Astrocyte (in vitro differentiated cells and primary cell): ENCODE measurements around the gene CIDEC. TPM values are rescaled to one million over a fixed set of nuclear protein-coding genes. Genes with fewer than 3 reads are reported as not detected.
"Not testable (repeated sequence)": the region's sequence is repeated elsewhere in the genome, so short reads cannot be mapped to it uniquely, and the experiment has no call there.

Source experiments
- DNase-seq: peaks from one replicate; pipeline ENCODE4 v3.0.0-alpha.2; 2010; ENCODE audit warnings: low read depth
- FAIRE-seq: peaks from 2 replicates; lab custom pipeline; 2011; peaks lifted over from hg19 to GRCh38; lab: Jason Lieb, UNC
- H2AFZ ChIP-seq: 2 replicates; pipeline ENCODE4 v1.6.0; 2012; ENCODE audit warnings: low read depth, low read length, inconsistent platforms
- H3K27ac ChIP-seq: 2 replicates; pipeline ENCODE4 v1.5.1; 2011; ENCODE audit warnings: low read depth, low read length, inconsistent platforms
- H3K27me3 ChIP-seq: 2 replicates; pipeline ENCODE4 v1.6.0; 2011; ENCODE audit warnings: low read length, inconsistent platforms; ENCODE audit not compliant: insufficient read depth
- H3K36me3 ChIP-seq: 2 replicates; pipeline ENCODE4 v1.5.1; 2011; ENCODE audit warnings: low read length, inconsistent platforms; ENCODE audit not compliant: insufficient read depth
- H3K4me1 ChIP-seq: 2 replicates; pipeline ENCODE4 v1.5.1; 2011; ENCODE audit warnings: low read length, inconsistent platforms; ENCODE audit not compliant: insufficient read depth
- H3K4me2 ChIP-seq: 2 replicates; pipeline ENCODE4 v1.6.0; 2012; ENCODE audit warnings: low read length, inconsistent platforms
- H3K4me3 ChIP-seq: 2 replicates; pipeline ENCODE4 v1.5.1; 2011; ENCODE audit warnings: low read depth, mild to moderate bottlenecking, low read length, inconsistent platforms; ENCODE audit not compliant: insufficient read depth
- H3K79me2 ChIP-seq: 2 replicates; pipeline ENCODE4 v1.6.0; 2012; ENCODE audit warnings: mild to moderate bottlenecking, low read length, inconsistent platforms; ENCODE audit not compliant: insufficient read depth
- H3K9ac ChIP-seq: 2 replicates; pipeline ENCODE4 v1.6.0; 2012; ENCODE audit warnings: mild to moderate bottlenecking, low read length, inconsistent platforms
- H3K9me3 ChIP-seq: 2 replicates; pipeline ENCODE4 v1.5.1; 2012; ENCODE audit warnings: low read depth, mild to moderate bottlenecking, low read length, inconsistent platforms; ENCODE audit not compliant: insufficient read depth
- H4K20me1 ChIP-seq: 2 replicates; pipeline ENCODE4 v1.6.0; 2012; ENCODE audit warnings: low read length, inconsistent platforms; ENCODE audit not compliant: insufficient read depth
- H3K27ac Mint-ChIP-seq: one replicate; pipeline ENCODE4 v1.8.0; 2021; ENCODE audit warnings: mild to moderate bottlenecking, mixed read lengths; ENCODE audit not compliant: unreplicated experiment
- H3K27me3 Mint-ChIP-seq: one replicate; pipeline ENCODE4 v1.8.0; 2021; ENCODE audit warnings: low read depth, mixed read lengths; ENCODE audit not compliant: unreplicated experiment
- H3K36me3 Mint-ChIP-seq: one replicate; pipeline ENCODE4 v1.8.0; 2021; ENCODE audit warnings: low read depth, mixed read lengths; ENCODE audit not compliant: unreplicated experiment
- H3K4me1 Mint-ChIP-seq: one replicate; pipeline ENCODE4 v1.8.0; 2021; ENCODE audit warnings: low read depth, mixed read lengths; ENCODE audit not compliant: unreplicated experiment
- H3K4me3 Mint-ChIP-seq: one replicate; pipeline ENCODE4 v1.8.0; 2021; ENCODE audit warnings: mild to moderate bottlenecking, moderate library complexity, mixed read lengths; ENCODE audit not compliant: unreplicated experiment
- H3K9me3 Mint-ChIP-seq: one replicate; pipeline ENCODE4 v1.8.0; 2021; ENCODE audit warnings: mild to moderate bottlenecking, mixed read lengths; ENCODE audit not compliant: unreplicated experiment
- EZH2 ChIP-seq: IDR thresholded peaks from 2 replicates; pipeline ENCODE4 v1.6.1; 2012; ENCODE audit warnings: mild to moderate bottlenecking, low read length, inconsistent platforms; ENCODE audit not compliant: insufficient read depth
- total RNA-seq: library from RNA; stranded (reverse); gene quantifications from 2 replicates; pipeline ENCODE4 v1.2.1, GENCODE V29; 2021
- TF ChIP-seq, protein P1 (sequence below): IDR thresholded peaks from 2 replicates; pipeline ENCODE4 v1.5.1; 2011; ENCODE audit warnings: low read depth, mild to moderate bottlenecking, inconsistent platforms, low read length, moderate library complexity; ENCODE audit not compliant: insufficient read depth

CIDEC gene
- total RNA-seq, 1 donor from 2014 or later: not detected

DNA sequence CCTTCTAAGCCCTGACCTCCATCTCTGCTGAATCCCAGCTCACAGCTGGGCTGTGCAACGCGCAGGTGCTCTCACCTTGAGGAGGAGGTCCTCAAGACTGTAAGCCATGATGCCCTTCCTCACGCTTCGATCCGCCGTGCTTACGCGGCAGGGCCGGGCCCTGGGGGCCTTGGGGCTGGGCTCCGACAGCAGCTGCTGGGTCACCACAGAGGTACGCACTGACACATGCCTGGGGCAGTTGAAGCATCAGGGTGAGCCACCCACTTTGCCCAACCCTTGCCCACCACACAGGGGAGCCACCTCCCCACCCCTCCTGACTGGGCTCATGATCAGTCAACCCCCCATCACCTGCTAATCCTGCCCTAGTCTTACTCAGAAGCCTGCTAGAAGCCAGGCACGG is 3.1 kb downstream of the CIDEC start:
- no peaks in the 10 kb centered on the region for H3K36me3 ChIP-seq
- Mint-ChIP-seq H3K4me3 (no peak overlapping the region), H3K4me1 (no peaks in the 10 kb centered on the region), H3K27me3 (peaks cover 5% of the 10 kb centered on the region), H3K9me3 (no peaks in the 10 kb centered on the region), H3K27ac (no peak overlapping the region), H3K36me3 (no peaks in the 10 kb centered on the region)
- no peak overlapping the region for H3K27ac ChIP-seq
- no peaks in the 10 kb centered on the region for H3K9me3 ChIP-seq
- H3K4me1 ChIP-seq: peaks cover under 1% of the 10 kb centered on the region
- no peaks in the 10 kb centered on the region for H3K79me2 ChIP-seq
- H3K9ac ChIP-seq: no peak overlapping the region
- no peaks in the 10 kb centered on the region for H3K27me3 ChIP-seq
- no peak overlapping the region for H3K4me2 ChIP-seq
- no peaks in the 10 kb centered on the region for H4K20me1 ChIP-seq
- no peak overlapping the region for H3K4me3 ChIP-seq
- FAIRE-seq: no peak
- H2AFZ ChIP-seq: no peak overlapping the region
- TF ChIP-seq EZH2: no peak
- TF ChIP-seq, protein P1, sequence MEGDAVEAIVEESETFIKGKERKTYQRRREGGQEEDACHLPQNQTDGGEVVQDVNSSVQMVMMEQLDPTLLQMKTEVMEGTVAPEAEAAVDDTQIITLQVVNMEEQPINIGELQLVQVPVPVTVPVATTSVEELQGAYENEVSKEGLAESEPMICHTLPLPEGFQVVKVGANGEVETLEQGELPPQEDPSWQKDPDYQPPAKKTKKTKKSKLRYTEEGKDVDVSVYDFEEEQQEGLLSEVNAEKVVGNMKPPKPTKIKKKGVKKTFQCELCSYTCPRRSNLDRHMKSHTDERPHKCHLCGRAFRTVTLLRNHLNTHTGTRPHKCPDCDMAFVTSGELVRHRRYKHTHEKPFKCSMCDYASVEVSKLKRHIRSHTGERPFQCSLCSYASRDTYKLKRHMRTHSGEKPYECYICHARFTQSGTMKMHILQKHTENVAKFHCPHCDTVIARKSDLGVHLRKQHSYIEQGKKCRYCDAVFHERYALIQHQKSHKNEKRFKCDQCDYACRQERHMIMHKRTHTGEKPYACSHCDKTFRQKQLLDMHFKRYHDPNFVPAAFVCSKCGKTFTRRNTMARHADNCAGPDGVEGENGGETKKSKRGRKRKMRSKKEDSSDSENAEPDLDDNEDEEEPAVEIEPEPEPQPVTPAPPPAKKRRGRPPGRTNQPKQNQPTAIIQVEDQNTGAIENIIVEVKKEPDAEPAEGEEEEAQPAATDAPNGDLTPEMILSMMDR: no peak
- DNase-seq: no peak

DNA sequence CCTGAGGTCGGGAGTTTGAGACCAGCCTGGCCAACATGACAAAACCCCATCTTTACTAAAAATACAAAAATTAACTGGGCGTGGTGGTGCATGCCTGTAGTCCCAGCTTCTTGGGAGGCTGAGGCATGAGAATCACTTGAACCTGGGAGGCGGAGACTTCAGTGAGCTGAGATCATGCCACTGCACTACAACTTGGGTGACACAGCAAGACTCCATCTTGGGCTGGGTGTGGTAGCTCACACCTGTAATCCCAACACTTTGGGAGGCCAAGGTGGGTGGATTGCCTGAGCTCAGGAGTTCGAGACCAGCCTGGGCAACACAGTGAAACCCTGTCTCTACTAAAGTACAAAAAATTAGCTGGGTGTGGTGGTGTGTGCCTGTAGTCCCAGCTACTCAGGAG is 3.8 kb downstream of the CIDEC start:
- not testable (repeated sequence) for FAIRE-seq, H2AFZ ChIP-seq, H3K79me2 ChIP-seq, H3K36me3 ChIP-seq, H3K9ac ChIP-seq, H3K4me1 Mint-ChIP-seq, H3K4me2 ChIP-seq, H3K9me3 ChIP-seq, H3K4me1 ChIP-seq, H3K4me3 ChIP-seq, H3K9me3 Mint-ChIP-seq, H3K27me3 ChIP-seq, H3K27ac Mint-ChIP-seq, H3K27ac ChIP-seq, H3K27me3 Mint-ChIP-seq, H3K4me3 Mint-ChIP-seq, DNase-seq, H3K36me3 Mint-ChIP-seq, H4K20me1 ChIP-seq

DNA sequence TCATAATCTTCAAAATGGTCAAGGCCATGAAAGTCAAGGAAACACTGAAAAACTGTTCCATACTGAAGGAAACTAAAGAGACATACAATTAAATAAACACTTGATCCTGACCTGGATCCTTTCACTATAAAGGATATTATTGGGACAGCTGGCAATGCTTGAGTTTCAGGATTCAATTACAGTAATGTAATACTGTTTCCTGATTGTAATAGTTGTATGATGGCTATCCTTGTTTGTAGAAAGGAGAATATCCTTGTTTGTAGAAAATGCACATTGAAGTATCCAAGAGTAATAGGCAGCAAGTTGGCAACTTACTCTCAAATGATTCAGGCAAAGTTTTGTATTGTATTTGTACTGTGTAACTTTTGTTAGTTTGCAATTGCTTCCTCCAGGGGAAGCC is 4.6 kb downstream of the CIDEC start:
- H3K36me3 Mint-ChIP-seq: no peaks in the 10 kb centered on the region
- H3K4me1 Mint-ChIP-seq: no peaks in the 10 kb centered on the region
- H3K4me3 ChIP-seq: no peak overlapping the region
- H3K27ac Mint-ChIP-seq: no peak overlapping the region
- no peak overlapping the region for H3K4me2 ChIP-seq
- no peak overlapping the region for H3K27ac ChIP-seq
- no peaks in the 10 kb centered on the region for H4K20me1 ChIP-seq
- no peak overlapping the region for H2AFZ ChIP-seq
- peaks cover 8% of the 10 kb centered on the region for H3K4me1 ChIP-seq
- DNase-seq: no peak
- H3K4me3 Mint-ChIP-seq: no peak overlapping the region
- TF ChIP-seq, protein P1: no peak
- TF ChIP-seq EZH2: no peak
- no peak overlapping the region for H3K9ac ChIP-seq
- H3K36me3 ChIP-seq: no peaks in the 10 kb centered on the region
- H3K27me3 ChIP-seq: no peaks in the 10 kb centered on the region
- FAIRE-seq: no peak
- no peaks in the 10 kb centered on the region for H3K79me2 ChIP-seq
- H3K9me3 ChIP-seq: no peaks in the 10 kb centered on the region
- H3K9me3 Mint-ChIP-seq: no peaks in the 10 kb centered on the region
- peaks cover 5% of the 10 kb centered on the region for H3K27me3 Mint-ChIP-seq

DNA sequence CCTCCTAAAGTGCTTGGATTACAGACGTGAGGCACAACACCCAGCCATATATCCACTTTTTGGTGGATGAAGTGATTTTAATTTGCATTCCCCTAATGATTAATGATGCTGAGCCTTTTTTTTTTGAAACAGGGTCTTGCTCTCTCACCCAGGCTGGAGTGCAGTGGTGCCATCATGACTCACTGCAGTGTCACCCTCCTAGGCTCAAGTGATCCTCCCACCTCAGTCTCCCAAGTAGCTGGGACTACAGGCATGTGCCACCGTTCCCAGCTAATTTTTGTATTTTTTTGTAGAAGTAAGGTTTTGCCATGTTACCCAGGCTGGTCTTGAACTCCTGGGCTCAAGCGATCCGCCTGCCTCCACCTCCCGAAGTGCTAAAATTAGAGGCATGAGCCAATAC is 8.0 kb downstream of the CIDEC start:
- H3K27me3 Mint-ChIP-seq, H3K36me3 Mint-ChIP-seq, FAIRE-seq, H3K27ac Mint-ChIP-seq, H3K4me1 ChIP-seq, H4K20me1 ChIP-seq, H2AFZ ChIP-seq, H3K4me2 ChIP-seq, DNase-seq, H3K4me3 Mint-ChIP-seq, H3K9me3 Mint-ChIP-seq, H3K27me3 ChIP-seq, H3K79me2 ChIP-seq, H3K9ac ChIP-seq, H3K36me3 ChIP-seq, H3K4me3 ChIP-seq, H3K27ac ChIP-seq, H3K9me3 ChIP-seq, H3K4me1 Mint-ChIP-seq: not testable (repeated sequence)
